ENCODE data around the gene TAF5L.

DNA sequence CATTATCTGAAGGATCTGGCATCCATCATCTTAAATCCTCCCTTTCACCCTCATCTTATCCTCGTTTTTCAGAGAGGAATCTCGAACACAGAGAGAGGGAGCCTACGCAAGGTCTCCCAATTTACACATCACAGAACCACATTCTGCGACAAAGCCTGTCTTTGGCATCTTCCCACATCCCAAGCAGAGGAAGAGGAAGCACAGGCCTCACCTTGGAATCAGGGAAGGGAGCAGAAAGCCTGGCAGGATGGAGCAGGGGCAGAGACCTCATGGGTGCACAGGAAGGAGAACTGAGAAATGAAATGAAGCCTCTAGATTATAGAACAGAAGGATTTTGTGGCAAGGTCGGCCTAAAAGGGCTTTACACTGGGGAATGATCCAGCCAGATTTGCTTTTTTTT lies 73.2 kb downstream of the TAF5L start:
- TF ChIP-seq GATA2 (IDR thresholded peaks at IDR 0.05; ENCODE audit: low read depth, low read length) (no peak), GATA3 (IDR thresholded peaks at IDR 0.05; ENCODE audit: low read depth, low read length) (no peak)
